Measurements from ENCODE around the gene SUPT3H. TPM values are rescaled to one million over a fixed set of nuclear protein-coding genes. Genes with fewer than 3 reads are reported as not detected.
A peak's percentile ranks its signal among the peaks of the same experiment; 100 is the strongest.

Gene SUPT3H
- total and polyA plus RNA-seq, 2 donors from 2014 or later: 10.1 to 12.5 TPM

DNA sequence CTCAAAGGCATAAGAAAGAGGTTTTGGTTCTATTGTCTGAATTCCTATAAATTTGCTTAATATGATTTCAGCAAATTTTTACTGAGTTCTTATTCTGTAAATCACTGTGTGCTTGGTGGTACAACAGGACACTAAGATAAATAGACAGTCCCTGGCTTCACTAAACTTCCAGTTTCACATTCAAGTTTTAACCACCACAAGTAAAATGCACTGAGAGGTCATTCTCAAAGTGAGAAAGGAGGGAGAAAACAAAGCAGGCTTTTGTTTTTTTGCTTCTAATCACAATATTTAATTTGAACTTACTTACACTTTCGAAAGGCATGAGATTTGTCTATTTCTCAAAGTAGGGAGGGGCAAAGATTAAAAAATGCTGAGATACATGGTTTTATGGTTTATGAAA lies 544.5 kb downstream of the SUPT3H start:
- intact Hi-C loops (cut with DNase I): no loop called here
- no peak overlapping the region for H3K27ac ChIP-seq (ENCODE audit: low read depth in 2 of 2, low read length in 2 of 2)
- no peaks in the 10 kb centered on the region for H3K27me3 ChIP-seq (ENCODE audit: control insufficient read depth, insufficient read depth, low read length)
- DNase-seq (no peak), FAIRE-seq (no peak)
- no peaks in the 10 kb centered on the region for H3K4me1 ChIP-seq (ENCODE audit: control insufficient read depth in 2 of 3, insufficient read depth in 2 of 3, low read depth in 1 of 3, low read length in 3 of 3)
- no peak for TF ChIP-seq CTCF (IDR thresholded peaks at IDR 0.05; ENCODE audit: borderline replicate concordance, extremely low read depth, insufficient read depth)
- H3K9me3 ChIP-seq (ENCODE audit: control insufficient read depth in 2 of 3, insufficient read depth in 1 of 3, low read length in 3 of 3): no peaks in the 10 kb centered on the region
- no peaks in the 10 kb centered on the region for H3K36me3 ChIP-seq (ENCODE audit: control insufficient read depth in 2 of 3, insufficient read depth in 3 of 3, low read length in 3 of 3)
- no peak overlapping the region for H3K4me3 ChIP-seq (ENCODE audit: low read length in 3 of 3)
- no peak overlapping the region for H3K9ac ChIP-seq (ENCODE audit: low read length in 3 of 3)

DNA sequence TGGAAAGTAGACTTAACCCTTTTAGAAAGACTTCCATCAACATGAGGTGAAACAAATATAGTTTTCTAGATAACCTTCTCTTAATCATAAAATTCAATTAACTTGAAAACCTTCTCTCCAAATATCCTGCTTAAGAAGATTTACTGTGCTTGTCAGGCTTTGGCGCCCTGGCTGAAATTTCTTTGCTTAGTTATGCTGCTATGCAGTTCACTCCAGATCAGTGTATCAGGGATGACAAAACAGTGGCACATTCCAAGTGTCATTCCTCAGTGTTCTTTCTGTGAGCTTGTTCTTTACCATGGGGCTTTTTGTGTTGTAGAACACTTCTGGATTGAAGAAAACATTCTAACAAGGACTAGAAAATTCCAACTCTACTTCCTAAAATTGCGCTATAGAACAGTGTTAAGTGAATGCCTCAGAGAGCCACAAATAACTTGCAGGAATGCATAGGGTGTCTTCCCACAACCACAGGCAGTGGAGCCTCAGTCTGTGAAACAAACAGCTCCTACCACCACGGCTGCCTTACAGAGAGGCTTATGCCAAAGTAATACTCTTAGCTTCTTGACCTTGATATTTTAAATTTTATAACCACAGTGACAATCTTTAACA lies 546.6 kb downstream of the SUPT3H start:
- DNase-seq: peak in 3 of 5 donors; percentile 21 to 73 (median 46)
- no peak for FAIRE-seq
- Histone ChIP-seq H3K4me3 (ENCODE audit: low read length in 3 of 3) (no peak overlapping the region), H3K36me3 (ENCODE audit: control insufficient read depth in 2 of 3, insufficient read depth in 3 of 3, low read length in 3 of 3) (no peaks in the 10 kb centered on the region), H3K27ac (ENCODE audit: low read depth in 2 of 2, low read length in 2 of 2) (no peak overlapping the region), H3K9ac (ENCODE audit: low read length in 3 of 3) (no peak overlapping the region), H3K9me3 (ENCODE audit: control insufficient read depth in 2 of 3, insufficient read depth in 1 of 3, low read length in 3 of 3) (no peaks in the 10 kb centered on the region), H3K27me3 (ENCODE audit: control insufficient read depth, insufficient read depth, low read length) (no peaks in the 10 kb centered on the region), H3K4me1 (ENCODE audit: control insufficient read depth in 2 of 3, insufficient read depth in 2 of 3, low read depth in 1 of 3, low read length in 3 of 3) (no peaks in the 10 kb centered on the region)
- TF ChIP-seq CTCF (IDR thresholded peaks at IDR 0.05; ENCODE audit: borderline replicate concordance, extremely low read depth, insufficient read depth): no peak
- intact Hi-C loops (cut with DNase I): no loop called here

- Histone ChIP-seq H3K27ac (ENCODE audit: low read depth in 2 of 2, low read length in 2 of 2) (no peak overlapping the region), H3K4me1 (ENCODE audit: control insufficient read depth in 2 of 3, insufficient read depth in 2 of 3, low read depth in 1 of 3, low read length in 3 of 3) (no peaks in the 10 kb centered on the region), H3K4me3 (ENCODE audit: low read length in 3 of 3) (no peak overlapping the region), H3K36me3 (ENCODE audit: control insufficient read depth in 2 of 3, insufficient read depth in 3 of 3, low read length in 3 of 3) (no peaks in the 10 kb centered on the region), H3K9ac (ENCODE audit: low read length in 3 of 3) (no peak overlapping the region), H3K9me3 (ENCODE audit: control insufficient read depth in 2 of 3, insufficient read depth in 1 of 3, low read length in 3 of 3) (no peaks in the 10 kb centered on the region), H3K27me3 (ENCODE audit: control insufficient read depth, insufficient read depth, low read length) (no peaks in the 10 kb centered on the region)
- no peak for TF ChIP-seq CTCF (IDR thresholded peaks at IDR 0.05; ENCODE audit: borderline replicate concordance, extremely low read depth, insufficient read depth)
- DNase-seq: no peak
- intact Hi-C loops (cut with DNase I): no loop called here
- FAIRE-seq: no peak
Measured at GRCh38 chr6:44829836-44830235, 547.9 kb downstream of the SUPT3H start.

GRCh38 chr6:44828780-44829179 lies 549.0 kb downstream of the SUPT3H start:
- Histone ChIP-seq H3K9ac (ENCODE audit: low read length in 3 of 3) (no peak overlapping the region), H3K4me3 (ENCODE audit: low read length in 3 of 3) (no peak overlapping the region), H3K27me3 (ENCODE audit: control insufficient read depth, insufficient read depth, low read length) (no peaks in the 10 kb centered on the region), H3K4me1 (ENCODE audit: control insufficient read depth in 2 of 3, insufficient read depth in 2 of 3, low read depth in 1 of 3, low read length in 3 of 3) (no peaks in the 10 kb centered on the region), H3K27ac (ENCODE audit: low read depth in 2 of 2, low read length in 2 of 2) (no peak overlapping the region), H3K36me3 (ENCODE audit: control insufficient read depth in 2 of 3, insufficient read depth in 3 of 3, low read length in 3 of 3) (no peaks in the 10 kb centered on the region), H3K9me3 (ENCODE audit: control insufficient read depth in 2 of 3, insufficient read depth in 1 of 3, low read length in 3 of 3) (no peaks in the 10 kb centered on the region)
- DNase-seq (no peak), FAIRE-seq (no peak)
- intact Hi-C loops (cut with DNase I): no loop called here
- no peak for TF ChIP-seq CTCF (IDR thresholded peaks at IDR 0.05; ENCODE audit: borderline replicate concordance, extremely low read depth, insufficient read depth)
